Neural progenitor cell (in vitro differentiated cells): ENCODE results near the gene C2orf69. TPM values are rescaled to one million over a fixed set of nuclear protein-coding genes. Genes with fewer than 3 reads are reported as not detected.

Experiments used
- DNase-seq: peaks from one replicate; pipeline ENCODE4 v3.0.0-alpha.2; 2016; ENCODE audit warnings: low spot score
- H2AFZ ChIP-seq: fragments of 200-600 bp; sonication (generic); replicated peaks from 2 replicates; pipeline ENCODE4 v1.6.1; 2016; ENCODE audit warnings: antibody characterized with exemption
- H3F3A ChIP-seq: fragments of 200-600 bp; sonication (generic); 2 replicates; pipeline ENCODE4 v1.6.1; 2016; ENCODE audit warnings: antibody characterized with exemption, low read depth
- H3K27ac ChIP-seq: fragments of 200-600 bp; sonication (generic); 2 replicates; pipeline ENCODE4 v1.5.1; 2016; ENCODE audit warnings: mild to moderate bottlenecking
- H3K27me3 ChIP-seq: fragments of 200-600 bp; sonication (generic); 2 replicates; pipeline ENCODE4 v1.6.1; 2016; ENCODE audit warnings: mild to moderate bottlenecking, moderate library complexity
- H3K36me3 ChIP-seq: fragments of 200-600 bp; sonication (generic); 2 replicates; pipeline ENCODE4 v1.5.1; 2016
- H3K4me1 ChIP-seq: fragments of 200-600 bp; sonication (generic); 2 replicates; pipeline ENCODE4 v1.6.1; 2016; ENCODE audit warnings: mixed run types
- H3K4me2 ChIP-seq: fragments of 200-600 bp; sonication (generic); 2 replicates; pipeline ENCODE4 v1.6.1; 2016
- H3K4me3 ChIP-seq: fragments of 200-600 bp; sonication (generic); 2 replicates; pipeline ENCODE4 v1.5.1; 2016
- H3K79me2 ChIP-seq: fragments of 200-600 bp; sonication (generic); 2 replicates; pipeline ENCODE4 v1.6.1; 2016; ENCODE audit warnings: low read depth
- H3K9ac ChIP-seq: fragments of 200-600 bp; sonication (generic); 2 replicates; pipeline ENCODE4 v1.6.1; 2016
- H3K9me3 ChIP-seq: fragments of 200-600 bp; sonication (generic); 2 replicates; pipeline ENCODE4 v1.5.1; 2016; ENCODE audit warnings: low read depth
- H4K20me1 ChIP-seq: fragments of 200-600 bp; sonication (generic); 2 replicates; pipeline ENCODE4 v1.6.1; 2016; ENCODE audit warnings: low read depth
- H3K27ac Mint-ChIP-seq: 3 replicates; pipeline ENCODE4 v1.8.0; 2021; ENCODE audit warnings: mixed read lengths
- H3K27me3 Mint-ChIP-seq: 2 replicates; pipeline ENCODE4 v1.8.0; 2022; ENCODE audit warnings: low read depth, mild to moderate bottlenecking, inconsistent platforms, moderate library complexity, mixed read lengths; ENCODE audit not compliant: insufficient read depth
- H3K36me3 Mint-ChIP-seq: 3 replicates; pipeline ENCODE4 v1.8.0; 2021; ENCODE audit warnings: mixed read lengths
- H3K4me1 Mint-ChIP-seq: 3 replicates; pipeline ENCODE4 v1.8.0; 2021; ENCODE audit warnings: mixed read lengths
- H3K4me3 Mint-ChIP-seq: 3 replicates; pipeline ENCODE4 v1.8.0; 2021; ENCODE audit warnings: mild to moderate bottlenecking, moderate library complexity, mixed read lengths
- H3K9me3 Mint-ChIP-seq: 3 replicates; pipeline ENCODE4 v1.8.0; 2020; ENCODE audit warnings: mixed read lengths
- CTCF ChIP-seq: fragments of 200-600 bp; sonication (generic); IDR thresholded peaks from 2 replicates; pipeline ENCODE4 v1.5.1; 2017; ENCODE audit warnings: antibody characterized with exemption, mild to moderate bottlenecking
- EZH2 ChIP-seq: fragments of 200-600 bp; sonication (generic); IDR thresholded peaks from 2 replicates; pipeline ENCODE4 v1.6.1; 2017; ENCODE audit warnings: antibody characterized with exemption, mild to moderate bottlenecking, moderate library complexity
- EZH2phosphoT487 ChIP-seq: fragments of 200-600 bp; sonication (generic); IDR thresholded peaks from 2 replicates; pipeline ENCODE4 v1.6.1; 2017; ENCODE audit warnings: antibody characterized with exemption
- total RNA-seq: library from RNA; depleted of rRNA; stranded (reverse); fragments of >200 nt; gene quantifications from 2 replicates; pipeline ENCODE4 v1.2.3, GENCODE V29; 2015; ENCODE audit warnings: low replicate concordance

Gene C2orf69
- total RNA-seq, 1 donor from 2014 or later, result 43.8 TPM

- peaks cover 15% of the 10 kb centered on the region for H3F3A ChIP-seq
- H3K9ac ChIP-seq, result no peak overlapping the region
- no peaks in the 10 kb centered on the region for H3K27me3 ChIP-seq
- H3K36me3 ChIP-seq, result peaks cover 27% of the 10 kb centered on the region
- peaks cover 90% of the 10 kb centered on the region for H3K79me2 ChIP-seq
- TF ChIP-seq EZH2phosphoT487 (no peak), CTCF (no peak), EZH2 (no peak)
- DNase-seq, result no peak
- H3K4me3 ChIP-seq, result no peak overlapping the region
- H3K9me3 ChIP-seq, result no peaks in the 10 kb centered on the region
- peaks cover 8% of the 10 kb centered on the region for H3K4me1 Mint-ChIP-seq
- no peak overlapping the region for H2AFZ ChIP-seq
- H3K36me3 Mint-ChIP-seq, result peaks cover 39% of the 10 kb centered on the region
- no peaks in the 10 kb centered on the region for H3K4me1 ChIP-seq
- H3K4me3 Mint-ChIP-seq, result no peak overlapping the region
- H3K27ac ChIP-seq, result no peak overlapping the region
- peaks cover 55% of the 10 kb centered on the region for H4K20me1 ChIP-seq
- peaks cover 7% of the 10 kb centered on the region for H3K9me3 Mint-ChIP-seq
- H3K4me2 ChIP-seq, result no peak overlapping the region
- H3K27me3 Mint-ChIP-seq, result no peaks in the 10 kb centered on the region
- no peak overlapping the region for H3K27ac Mint-ChIP-seq
Observed at GRCh38 chr2:199923924-199924323, 12.8 kb downstream of the C2orf69 start.

GRCh38 chr2:199926806-199927205, 15.7 kb downstream of the C2orf69 start:
- Histone ChIP-seq H3K27me3 (no peaks in the 10 kb centered on the region), H3K79me2 (peaks cover 62% of the 10 kb centered on the region), H3K4me2 (no peak overlapping the region), H3K4me1 (no peaks in the 10 kb centered on the region), H3K9ac (no peak overlapping the region), H3K27ac (no peak overlapping the region), H3K9me3 (no peaks in the 10 kb centered on the region), H3F3A (peaks cover 23% of the 10 kb centered on the region), H2AFZ (no peak overlapping the region), H3K36me3 (peaks cover 17% of the 10 kb centered on the region), H3K4me3 (no peak overlapping the region), H4K20me1 (peaks cover 52% of the 10 kb centered on the region)
- no peak for DNase-seq
- H3K4me3 Mint-ChIP-seq, result no peak overlapping the region
- H3K27me3 Mint-ChIP-seq, result no peaks in the 10 kb centered on the region
- H3K36me3 Mint-ChIP-seq, result peaks cover 24% of the 10 kb centered on the region
- TF ChIP-seq EZH2 (no peak), EZH2phosphoT487 (no peak), CTCF (no peak)
- no peak overlapping the region for H3K27ac Mint-ChIP-seq
- H3K4me1 Mint-ChIP-seq, result peaks cover 8% of the 10 kb centered on the region
- no peaks in the 10 kb centered on the region for H3K9me3 Mint-ChIP-seq

- Mint-ChIP-seq H3K27ac (no peak overlapping the region), H3K27me3 (no peaks in the 10 kb centered on the region), H3K36me3 (peaks cover 23% of the 10 kb centered on the region), H3K4me3 (no peak overlapping the region), H3K9me3 (no peaks in the 10 kb centered on the region), H3K4me1 (peaks cover 4% of the 10 kb centered on the region)
- DNase-seq, result no peak
- H3K36me3 ChIP-seq, result peaks cover 17% of the 10 kb centered on the region
- no peak overlapping the region for H2AFZ ChIP-seq
- TF ChIP-seq EZH2phosphoT487, result no peak
- no peak for TF ChIP-seq CTCF
- no peak for TF ChIP-seq EZH2
- H3K27me3 ChIP-seq, result no peaks in the 10 kb centered on the region
- H3F3A ChIP-seq, result peaks cover 35% of the 10 kb centered on the region
- H4K20me1 ChIP-seq, result peaks cover 49% of the 10 kb centered on the region
- H3K79me2 ChIP-seq, result peaks cover 48% of the 10 kb centered on the region
- H3K4me1 ChIP-seq, result no peaks in the 10 kb centered on the region
- H3K4me2 ChIP-seq, result no peak overlapping the region
- no peaks in the 10 kb centered on the region for H3K9me3 ChIP-seq
- no peak overlapping the region for H3K27ac ChIP-seq
- no peak overlapping the region for H3K9ac ChIP-seq
- no peak overlapping the region for H3K4me3 ChIP-seq
Observed at GRCh38 chr2:199928226-199928625, 17.1 kb downstream of the C2orf69 start.
